DOHH2 (cell line): ENCODE measurements around the gene PTPRN2.

Source experiments
- H3F3A ChIP-seq: fragments of 200-600 bp; sonication (generic), shearing (Covaris generic); 2 replicates; pipeline ENCODE4 v1.6.0; 2016; ENCODE audit warnings: antibody characterized with exemption, mild to moderate bottlenecking; ENCODE audit not compliant: control insufficient read depth, insufficient read depth
- H3K27ac ChIP-seq: fragments of 200-600 bp; sonication (generic); 2 replicates; pipeline ENCODE4 v1.5.1; 2014; ENCODE audit warnings: low read depth, mild to moderate bottlenecking, low read length, moderate library complexity
- H3K27me3 ChIP-seq: fragments of 200-600 bp; sonication (generic); 2 replicates; pipeline ENCODE4 v1.6.1; 2014; ENCODE audit warnings: mild to moderate bottlenecking, low read length, mixed read lengths; ENCODE audit not compliant: control insufficient read depth
- H3K36me3 ChIP-seq: fragments of 200-600 bp; sonication (generic); 2 replicates; pipeline ENCODE4 v1.6.1; 2014; ENCODE audit warnings: mild to moderate bottlenecking, low read length, moderate library complexity, mixed read lengths; ENCODE audit not compliant: control insufficient read depth
- H3K4me1 ChIP-seq: fragments of 200-600 bp; sonication (generic); 2 replicates; pipeline ENCODE4 v1.6.1; 2014; ENCODE audit warnings: mild to moderate bottlenecking, low read length, mixed read lengths; ENCODE audit not compliant: control insufficient read depth
- H3K4me2 ChIP-seq: fragments of 200-600 bp; sonication (generic); 2 replicates; pipeline ENCODE4 v1.6.0; 2014; ENCODE audit warnings: mild to moderate bottlenecking, low read length, moderate library complexity
- H3K4me3 ChIP-seq: fragments of 200-600 bp; sonication (generic); 2 replicates; pipeline ENCODE4 v1.5.1; 2014; ENCODE audit warnings: mild to moderate bottlenecking, low read length, mixed read lengths
- H3K79me2 ChIP-seq: fragments of 200-600 bp; sonication (generic); 2 replicates; pipeline ENCODE4 v1.6.1; 2014; ENCODE audit warnings: mild to moderate bottlenecking, low read length, mixed read lengths; ENCODE audit not compliant: control insufficient read depth
- H3K9me2 ChIP-seq: fragments of 200-600 bp; sonication (generic); replicated peaks from 2 replicates; pipeline ENCODE4 v1.6.1; 2014; ENCODE audit warnings: mild to moderate bottlenecking, low read length, mixed read lengths; ENCODE audit not compliant: control insufficient read depth
- H3K9me3 ChIP-seq: fragments of 200-600 bp; sonication (generic); 2 replicates; pipeline ENCODE4 v1.6.1; 2014; ENCODE audit warnings: antibody characterized with exemption, low read length, mixed read lengths; ENCODE audit not compliant: control insufficient read depth, insufficient read depth
- H4K20me1 ChIP-seq: fragments of 200-600 bp; sonication (generic); 2 replicates; pipeline ENCODE4 v1.6.0; 2014; ENCODE audit warnings: low read depth, mild to moderate bottlenecking, antibody characterized with exemption, low read length, moderate library complexity; ENCODE audit not compliant: control insufficient read depth, insufficient read depth
- CTCF ChIP-seq: fragments of 200-600 bp; sonication (generic); IDR thresholded peaks from one replicate; pipeline ENCODE4 v1.5.1; 2014; ENCODE audit warnings: antibody characterized with exemption, mild to moderate bottlenecking, low read depth, low read length; ENCODE audit not compliant: poor library complexity, severe bottlenecking
- EZH2phosphoT487 ChIP-seq: fragments of 200-600 bp; sonication (generic); IDR thresholded peaks from 2 replicates; pipeline ENCODE4 v1.6.1; 2017; ENCODE audit warnings: borderline replicate concordance, mild to moderate bottlenecking, antibody characterized with exemption, low read length, moderate library complexity, mixed read lengths

PTPRN2 gene

DNA sequence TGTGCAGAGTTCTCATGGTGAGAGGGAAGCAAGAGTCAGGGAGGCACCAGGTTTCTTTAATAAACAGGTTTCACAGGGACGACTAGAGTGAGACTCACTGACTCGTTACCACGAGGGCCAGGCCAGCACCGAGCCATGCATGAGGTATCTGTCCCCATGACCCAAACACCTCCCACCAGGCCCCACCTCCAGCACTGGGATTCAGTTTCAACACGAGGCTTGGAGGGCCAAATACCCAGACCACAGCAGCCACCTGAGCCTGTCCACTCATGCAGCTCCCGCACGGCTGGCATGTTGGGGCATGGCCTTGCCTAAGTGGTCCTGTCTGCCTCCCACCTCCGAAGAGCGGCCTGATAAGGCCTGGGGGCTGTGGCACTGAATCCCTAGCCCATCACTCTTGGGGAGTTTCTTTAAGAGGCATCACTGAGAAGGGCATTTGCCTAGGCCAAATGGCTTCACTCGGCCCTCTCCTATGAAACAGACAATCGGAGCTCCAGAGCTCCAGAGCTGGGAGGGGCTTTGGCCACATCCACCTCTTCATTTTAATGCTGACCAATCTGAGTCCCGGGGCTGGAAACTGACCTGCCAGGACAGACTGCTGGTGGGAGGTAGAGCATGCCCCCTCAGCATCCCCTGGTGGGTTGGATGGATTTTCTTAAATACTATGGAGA is 1093.0 kb downstream of the PTPRN2 start:
- no peak overlapping the region for H3K4me2 ChIP-seq
- H4K20me1 ChIP-seq = no peaks in the 10 kb centered on the region
- no peak overlapping the region for H3K27ac ChIP-seq
- no peak overlapping the region for H3K4me3 ChIP-seq
- peaks cover 7% of the 10 kb centered on the region for H3K9me3 ChIP-seq
- no peaks in the 10 kb centered on the region for H3K9me2 ChIP-seq
- H3K36me3 ChIP-seq = no peaks in the 10 kb centered on the region
- no peaks in the 10 kb centered on the region for H3K79me2 ChIP-seq
- peaks cover 11% of the 10 kb centered on the region for H3K4me1 ChIP-seq
- no peaks in the 10 kb centered on the region for H3F3A ChIP-seq
- peaks cover 25% of the 10 kb centered on the region for H3K27me3 ChIP-seq
- no peak for TF ChIP-seq EZH2phosphoT487
- no peak for TF ChIP-seq CTCF

- Histone ChIP-seq H3K4me2 (no peak overlapping the region), H3K9me2 (no peaks in the 10 kb centered on the region), H3K4me1 (peaks cover 11% of the 10 kb centered on the region), H3K9me3 (peaks cover 7% of the 10 kb centered on the region), H3F3A (no peaks in the 10 kb centered on the region), H3K79me2 (no peaks in the 10 kb centered on the region), H4K20me1 (no peaks in the 10 kb centered on the region), H3K4me3 (no peak overlapping the region), H3K27me3 (peaks cover 25% of the 10 kb centered on the region), H3K36me3 (no peaks in the 10 kb centered on the region), H3K27ac (no peak overlapping the region)
- TF ChIP-seq EZH2phosphoT487 (no peak), CTCF (no peak)
Measured at GRCh38 chr7:157493776-157494175, 1093.8 kb downstream of the PTPRN2 start.

DNA sequence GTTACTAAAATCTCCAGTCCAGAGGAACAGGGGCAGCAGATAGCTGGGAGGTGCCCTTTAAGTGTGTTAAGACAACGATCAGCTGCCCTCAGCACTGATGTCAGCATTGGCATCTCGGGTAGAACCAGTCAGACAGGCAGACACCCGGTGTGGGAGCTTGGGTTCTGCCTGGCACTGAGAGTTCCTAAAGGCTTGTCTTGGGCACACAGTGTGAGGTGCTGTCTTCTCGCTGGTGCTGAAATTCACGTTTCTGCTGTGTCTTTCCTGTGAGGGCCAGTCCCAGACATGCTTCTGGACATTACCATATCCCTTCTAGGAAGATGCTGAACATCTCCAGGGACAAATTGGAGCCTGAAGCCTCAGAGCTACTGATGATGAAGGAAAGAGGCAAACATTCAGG is 1094.6 kb downstream of the PTPRN2 start:
- Histone ChIP-seq H3F3A (no peaks in the 10 kb centered on the region), H3K4me2 (no peak overlapping the region), H3K4me3 (no peak overlapping the region), H3K9me2 (no peaks in the 10 kb centered on the region), H3K27me3 (peaks cover 25% of the 10 kb centered on the region), H3K4me1 (peaks cover 11% of the 10 kb centered on the region), H3K27ac (no peak overlapping the region), H4K20me1 (no peaks in the 10 kb centered on the region), H3K79me2 (no peaks in the 10 kb centered on the region), H3K9me3 (peaks cover 7% of the 10 kb centered on the region), H3K36me3 (no peaks in the 10 kb centered on the region)
- no peak for TF ChIP-seq EZH2phosphoT487
- no peak for TF ChIP-seq CTCF
